ENCODE results near the gene TBC1D22A.
"Not testable (repeated sequence)": the region's sequence is repeated elsewhere in the genome, so short reads cannot be mapped to it uniquely, and the experiment has no call there.

The TBC1D22A gene

DNA sequence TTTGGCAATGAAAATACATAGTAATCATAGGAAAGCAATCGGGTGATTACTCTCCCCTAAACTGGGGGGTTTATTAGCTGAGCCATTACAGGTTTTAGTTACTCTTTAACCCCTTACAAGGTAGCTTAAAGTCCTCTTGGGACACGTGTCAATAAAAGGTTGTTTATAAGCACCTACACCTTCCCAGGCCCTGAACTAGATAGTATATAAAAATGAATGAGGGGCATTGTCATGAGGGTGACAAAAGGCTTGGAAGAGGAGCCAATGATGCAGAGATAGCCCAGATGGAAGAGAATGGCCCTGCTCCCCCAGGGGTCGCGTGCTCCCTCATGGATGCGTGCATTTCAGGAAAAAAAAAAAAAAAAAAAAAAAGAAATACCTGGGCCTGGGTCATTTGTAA, 276.9 kb downstream of the TBC1D22A start:
- DNase-seq (ENCODE audit: extremely low read depth in 1 of 2, low read depth in 1 of 2), result no peak

DNA sequence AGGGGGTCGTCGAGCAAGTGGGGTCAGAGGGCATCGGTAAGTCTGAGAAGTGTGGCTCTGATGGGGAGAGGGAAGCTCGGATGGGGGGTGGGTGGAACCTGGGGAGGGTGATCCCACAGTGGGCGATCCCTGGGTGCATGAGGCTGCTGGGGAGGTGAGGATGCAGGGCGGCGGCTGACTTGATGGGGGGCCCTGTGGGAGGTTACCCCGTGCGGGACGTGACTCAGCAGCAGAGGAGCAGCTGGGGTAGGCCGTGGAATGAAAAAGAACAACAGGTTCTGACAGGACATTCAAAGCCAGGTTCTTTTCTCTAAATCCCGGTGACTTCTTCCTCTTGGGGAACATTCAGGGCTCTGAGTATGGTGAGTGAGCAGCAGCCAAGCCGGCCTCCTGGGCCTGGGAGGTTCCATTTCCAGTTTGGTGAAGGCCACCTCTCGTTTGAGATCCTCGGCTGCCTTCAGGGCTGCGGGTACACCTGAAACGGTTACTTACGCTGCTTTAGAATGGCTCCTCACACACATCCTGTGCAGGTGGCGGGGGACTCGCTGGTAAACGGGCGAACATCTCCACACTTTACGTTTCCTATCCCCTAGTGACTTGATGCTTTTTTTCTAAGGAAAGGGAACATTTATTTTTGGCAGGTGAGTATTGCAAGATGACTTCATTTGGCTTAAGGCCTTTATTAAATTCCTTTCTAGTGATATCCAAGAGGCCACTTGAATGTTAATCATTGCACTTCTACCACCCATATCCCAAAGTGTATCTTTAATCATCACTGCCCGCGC, 278.2 kb downstream of the TBC1D22A start:
- no peak for DNase-seq (ENCODE audit: extremely low read depth in 1 of 2, low read depth in 1 of 2)

DNA sequence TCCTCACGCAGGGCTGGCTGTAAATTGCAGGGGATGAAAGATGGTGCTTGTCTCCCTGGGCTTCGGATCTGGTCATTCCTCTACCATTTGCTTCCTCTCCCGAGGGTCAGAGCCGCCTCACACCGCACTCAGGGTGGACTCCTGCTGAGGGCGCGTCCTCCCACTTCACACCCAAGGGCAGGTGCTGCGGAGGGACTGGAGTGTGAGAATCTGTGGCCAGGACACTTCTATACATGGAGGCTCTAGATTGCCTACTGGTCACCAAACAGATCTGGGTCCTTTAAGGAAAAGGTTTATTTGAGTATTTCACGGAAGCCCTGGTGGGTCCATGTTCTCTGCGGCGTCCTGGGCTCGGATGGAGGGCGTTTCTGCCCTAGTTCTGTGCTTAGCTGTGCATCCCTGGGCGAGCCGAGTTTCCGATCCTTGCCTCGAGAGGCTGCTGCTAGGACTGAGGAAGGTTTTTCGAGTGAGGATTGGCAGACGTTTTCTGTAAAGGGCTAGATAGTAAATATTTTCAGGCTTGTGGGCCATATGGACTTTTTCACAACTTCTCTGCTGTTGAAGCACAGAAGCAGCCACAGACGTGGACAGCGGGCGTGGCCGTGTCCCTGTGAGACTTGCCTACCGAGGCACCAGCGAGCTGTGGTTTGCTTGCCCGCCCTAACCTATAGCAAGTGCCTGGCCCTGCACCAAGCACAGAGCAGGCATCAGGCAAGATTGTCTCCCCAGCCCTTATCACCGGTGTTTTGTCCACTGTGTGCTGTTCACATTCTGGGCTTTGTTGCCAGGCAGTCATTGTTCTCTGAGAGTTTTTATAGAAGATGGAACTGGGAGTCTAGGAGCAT, 279.0 kb downstream of the TBC1D22A start:
- DNase-seq (ENCODE audit: extremely low read depth in 1 of 2, low read depth in 1 of 2), result no peak

DNA sequence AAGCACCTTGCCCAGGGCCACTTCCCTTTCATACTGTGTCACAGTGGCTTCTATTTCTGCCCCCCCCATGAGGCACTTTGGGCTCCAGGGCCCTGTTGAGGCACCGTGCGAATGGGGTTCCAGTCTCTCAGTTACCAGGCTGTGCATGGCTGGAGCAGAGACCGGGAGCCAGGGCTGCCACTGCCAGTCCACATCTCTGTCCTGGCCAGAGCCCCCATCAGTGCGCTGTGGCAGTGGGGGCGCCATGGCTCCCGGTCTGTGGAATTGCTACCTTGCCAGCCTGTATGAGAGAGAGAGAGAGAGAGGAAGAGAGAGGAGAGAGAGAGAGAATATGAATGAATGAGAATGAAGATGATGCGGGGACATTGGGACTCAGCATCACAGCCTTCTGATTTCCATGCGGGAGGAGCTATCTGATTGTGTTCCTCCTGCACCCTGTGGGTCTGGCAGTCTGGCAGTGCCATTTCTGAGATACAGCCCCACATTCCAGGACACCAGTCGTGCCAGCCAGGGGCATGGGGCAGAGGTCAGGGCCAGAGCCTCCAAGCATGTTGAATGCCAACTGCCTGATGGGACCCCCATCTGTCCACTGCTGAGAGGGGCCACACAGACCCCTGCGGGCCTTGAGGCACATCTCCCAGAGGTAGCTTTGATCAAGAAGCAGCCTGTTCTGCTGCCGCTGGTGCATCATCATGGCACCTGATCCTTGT, 279.8 kb downstream of the TBC1D22A start:
- no peak for DNase-seq (ENCODE audit: extremely low read depth in 1 of 2, low read depth in 1 of 2)

DNA sequence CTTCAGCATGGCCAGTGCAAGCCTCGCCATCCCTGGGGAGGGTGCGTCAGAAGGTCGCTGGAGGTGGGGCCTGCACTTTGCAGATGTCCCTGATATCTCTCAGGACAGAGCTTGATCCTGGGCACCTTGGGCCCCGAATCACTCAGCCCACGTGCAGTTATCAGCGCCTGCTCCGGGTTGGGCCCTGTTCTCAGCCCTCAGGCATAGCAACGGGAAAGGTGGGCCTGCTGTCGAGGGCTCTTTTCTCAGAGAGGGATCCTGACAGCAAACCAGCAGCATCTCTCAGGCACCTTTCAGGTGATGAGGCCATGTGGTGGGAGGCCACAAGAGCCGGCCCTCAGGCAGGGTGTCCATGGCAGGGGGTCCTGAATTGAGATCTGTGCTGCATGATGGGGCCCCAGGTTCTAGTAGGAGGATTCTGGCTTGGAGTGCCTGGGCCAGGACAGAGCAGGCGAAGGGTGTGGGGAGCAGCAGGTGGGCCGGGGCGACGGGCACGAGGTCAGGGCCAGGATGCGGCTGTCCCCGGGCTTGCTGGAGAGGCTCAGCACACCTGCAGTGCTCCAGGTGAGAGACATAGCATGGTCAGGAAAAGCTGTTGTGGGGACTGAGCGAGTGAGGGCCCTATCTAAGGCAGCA, 280.5 kb downstream of the TBC1D22A start:
- no peak for DNase-seq (ENCODE audit: extremely low read depth in 1 of 2, low read depth in 1 of 2)

DNA sequence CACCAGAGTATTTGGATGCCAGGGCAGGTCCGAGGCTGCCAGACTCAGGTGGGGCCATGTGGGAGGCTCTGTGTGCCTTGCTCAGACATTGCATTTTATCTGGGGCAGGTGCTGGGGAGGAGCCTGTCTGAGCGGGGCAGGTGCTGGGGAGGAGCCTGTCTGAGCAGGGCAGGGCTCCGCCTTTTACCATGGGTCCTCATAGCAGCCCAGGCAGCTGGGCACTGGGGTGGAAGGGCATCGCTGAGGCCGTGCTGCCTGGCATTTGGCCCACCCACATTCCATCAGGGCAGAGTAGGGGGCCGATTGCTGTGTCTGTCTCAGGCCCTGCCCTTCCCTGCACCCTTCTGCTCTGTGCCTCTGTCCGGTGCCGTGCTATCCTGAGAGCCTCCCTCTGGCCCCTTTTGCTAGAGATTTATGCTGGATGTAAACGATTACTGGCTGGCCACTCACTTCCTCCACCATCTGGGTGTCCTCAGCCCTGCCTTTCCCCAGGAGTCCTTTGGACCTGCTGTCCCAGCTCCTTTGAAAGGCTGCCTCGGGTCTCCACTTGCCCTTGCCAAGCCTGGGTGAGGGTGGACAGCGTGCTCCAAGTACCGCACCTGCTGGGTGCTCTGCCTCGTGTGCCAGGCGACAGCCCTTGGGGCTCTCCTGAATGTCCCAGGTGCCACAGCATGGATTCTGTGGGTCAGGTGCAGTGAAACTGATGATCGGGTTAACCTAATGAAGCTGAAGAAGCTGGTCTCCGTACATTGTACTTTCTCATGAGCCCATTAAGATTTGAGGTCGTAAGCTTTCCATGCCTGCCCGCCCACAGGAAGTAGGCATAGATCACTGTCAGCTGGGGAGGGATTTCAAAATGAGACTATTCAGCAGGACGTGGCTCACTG, 281.6 kb downstream of the TBC1D22A start:
- no peak for DNase-seq (ENCODE audit: extremely low read depth in 1 of 2, low read depth in 1 of 2)

DNA sequence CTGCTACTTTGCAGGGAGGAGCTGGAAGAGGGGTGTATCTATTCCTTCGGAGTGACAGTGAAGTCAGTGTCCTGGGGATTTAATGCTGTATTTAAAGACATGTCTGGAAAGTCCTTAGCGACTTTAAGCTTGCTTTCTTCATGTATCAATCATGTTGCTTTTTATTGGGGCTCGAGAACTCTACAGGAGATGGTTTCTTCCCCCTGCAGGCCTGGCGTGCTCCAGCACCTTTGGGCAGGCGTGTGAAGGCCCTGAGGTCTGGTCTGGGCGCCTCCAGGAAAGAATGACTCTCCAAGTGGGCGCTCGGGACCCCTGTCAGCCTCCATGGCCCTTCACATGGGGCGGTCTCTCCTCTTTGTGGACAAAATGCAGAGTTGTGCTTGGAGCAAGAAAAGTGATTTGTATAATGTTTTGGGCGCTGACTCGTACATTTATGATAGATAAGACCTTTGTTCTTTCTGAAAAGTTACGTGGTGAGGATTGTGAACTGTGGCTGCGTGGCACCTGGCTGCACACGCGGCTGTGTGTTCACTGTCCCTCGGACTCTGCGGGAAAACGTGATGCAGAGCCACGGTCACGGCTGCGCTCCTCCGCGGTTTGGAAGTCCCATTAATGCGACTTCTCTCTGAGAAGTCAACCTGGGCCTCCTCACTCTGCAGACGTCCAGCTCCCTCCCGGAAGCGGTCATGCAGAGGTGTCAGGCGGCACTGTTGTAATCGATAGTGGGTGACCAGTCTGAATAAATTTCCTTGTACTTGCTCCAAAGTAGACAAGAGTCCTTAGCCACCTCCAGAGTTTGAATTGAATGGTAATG, 282.5 kb downstream of the TBC1D22A start:
- DNase-seq (ENCODE audit: extremely low read depth in 1 of 2, low read depth in 1 of 2), result no peak

DNA sequence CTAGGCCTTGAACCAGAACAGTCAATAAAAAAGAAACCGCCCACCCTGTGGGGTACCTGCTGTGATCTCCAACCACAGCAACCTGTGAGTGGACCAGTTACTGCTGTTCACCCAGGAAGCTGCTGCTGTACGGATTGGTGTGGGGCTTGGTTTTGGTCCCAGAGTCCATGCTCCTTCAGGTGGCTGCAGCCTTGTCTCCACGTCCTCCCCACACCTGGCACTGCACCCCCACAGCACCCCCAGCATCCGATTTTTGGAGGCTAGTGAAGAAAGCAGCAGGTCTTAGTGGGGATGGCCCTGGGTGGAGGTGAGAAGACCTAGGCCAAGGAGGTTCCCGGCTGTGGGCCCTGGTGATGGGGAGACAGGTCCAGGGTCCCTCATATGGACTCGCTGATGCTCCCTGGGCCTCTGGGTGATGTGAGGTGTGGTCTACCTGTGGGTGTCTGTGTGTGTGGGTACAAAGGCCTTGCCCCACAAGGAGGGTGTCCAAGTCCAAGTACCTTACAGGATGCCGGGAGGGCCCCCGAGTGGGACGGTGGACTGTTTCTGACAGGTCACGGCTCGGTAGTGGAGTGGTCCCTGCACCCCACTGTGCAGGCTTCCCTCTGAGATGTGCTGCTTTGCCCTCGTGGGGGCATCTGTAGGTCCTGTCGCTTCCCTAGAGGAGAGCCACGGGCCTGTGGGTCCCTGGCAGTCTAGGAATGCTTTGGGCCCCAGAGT, 283.4 kb downstream of the TBC1D22A start:
- DNase-seq (ENCODE audit: extremely low read depth in 1 of 2, low read depth in 1 of 2), result no peak

DNA sequence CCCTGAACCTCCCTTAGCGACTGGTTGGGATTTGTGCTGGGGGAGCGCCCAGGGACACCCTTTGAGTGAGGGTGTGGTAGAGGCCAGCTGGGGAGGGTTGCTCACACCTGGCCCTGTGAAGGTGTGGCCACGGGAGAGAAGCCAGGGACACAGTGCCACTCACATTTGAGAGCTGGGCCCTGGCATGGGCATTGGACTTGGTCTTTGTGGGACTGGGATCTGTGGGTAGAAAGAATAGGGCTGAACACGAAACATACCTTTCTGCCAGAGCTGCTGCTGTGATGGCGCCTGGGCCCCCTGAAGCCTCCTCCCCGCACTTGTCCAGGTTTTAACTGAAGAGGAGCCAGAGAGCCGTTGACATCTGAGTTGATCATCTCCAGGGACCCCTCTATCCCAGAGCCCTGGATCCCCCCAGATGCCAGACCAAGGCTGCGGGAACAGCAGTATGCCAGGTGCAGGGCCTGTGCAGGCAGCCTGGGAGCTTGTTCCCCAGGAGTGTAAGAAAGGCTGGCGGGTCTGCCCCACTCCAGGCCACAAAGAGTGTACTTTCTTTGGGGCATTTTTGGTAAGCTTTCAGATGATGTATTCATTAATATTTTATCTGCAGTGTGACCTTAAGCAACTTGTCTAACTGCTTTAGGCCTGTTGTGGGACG, 284.1 kb downstream of the TBC1D22A start:
- DNase-seq (ENCODE audit: extremely low read depth in 1 of 2, low read depth in 1 of 2), result no peak

DNA sequence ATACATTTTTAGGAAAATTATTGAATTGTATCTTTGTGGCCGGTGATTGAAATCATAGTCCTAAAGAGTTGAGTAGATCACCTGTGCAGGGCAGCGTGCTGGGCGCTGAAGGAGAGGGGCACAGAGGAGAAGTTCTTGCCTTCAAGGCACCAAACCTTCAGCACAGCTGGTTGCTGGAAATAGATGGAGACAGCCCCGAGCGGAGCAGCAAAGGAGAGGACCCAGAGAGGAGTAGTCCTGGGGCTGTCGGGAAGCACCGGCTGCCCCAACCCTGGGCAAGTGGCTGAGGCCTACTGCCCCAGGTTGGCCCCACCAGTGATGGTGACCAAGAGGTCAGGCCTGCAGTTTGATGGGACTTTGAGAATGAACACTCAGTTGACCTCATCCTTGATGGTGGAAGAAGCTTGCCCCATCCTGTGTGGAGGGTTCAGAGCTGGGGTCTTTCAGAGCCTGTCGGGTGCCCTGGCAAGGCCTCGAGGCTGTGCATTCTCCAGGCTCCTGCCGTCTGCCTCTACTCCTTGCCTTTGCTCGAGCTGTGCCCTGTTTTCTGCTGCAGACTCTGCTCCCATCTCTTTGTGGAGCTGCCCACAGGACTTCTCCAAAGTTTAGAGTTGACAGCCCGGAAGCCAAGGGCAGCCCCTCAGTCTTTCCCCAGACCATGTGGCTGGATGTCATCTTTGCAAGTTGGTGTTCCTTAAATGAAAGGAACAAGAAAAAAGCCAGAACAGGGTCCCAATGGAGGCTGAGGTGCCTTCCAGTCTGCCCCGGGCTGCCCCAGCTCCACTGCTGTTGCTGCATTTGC, 285.1 kb downstream of the TBC1D22A start:
- no peak for DNase-seq (ENCODE audit: extremely low read depth in 1 of 2, low read depth in 1 of 2)

DNA sequence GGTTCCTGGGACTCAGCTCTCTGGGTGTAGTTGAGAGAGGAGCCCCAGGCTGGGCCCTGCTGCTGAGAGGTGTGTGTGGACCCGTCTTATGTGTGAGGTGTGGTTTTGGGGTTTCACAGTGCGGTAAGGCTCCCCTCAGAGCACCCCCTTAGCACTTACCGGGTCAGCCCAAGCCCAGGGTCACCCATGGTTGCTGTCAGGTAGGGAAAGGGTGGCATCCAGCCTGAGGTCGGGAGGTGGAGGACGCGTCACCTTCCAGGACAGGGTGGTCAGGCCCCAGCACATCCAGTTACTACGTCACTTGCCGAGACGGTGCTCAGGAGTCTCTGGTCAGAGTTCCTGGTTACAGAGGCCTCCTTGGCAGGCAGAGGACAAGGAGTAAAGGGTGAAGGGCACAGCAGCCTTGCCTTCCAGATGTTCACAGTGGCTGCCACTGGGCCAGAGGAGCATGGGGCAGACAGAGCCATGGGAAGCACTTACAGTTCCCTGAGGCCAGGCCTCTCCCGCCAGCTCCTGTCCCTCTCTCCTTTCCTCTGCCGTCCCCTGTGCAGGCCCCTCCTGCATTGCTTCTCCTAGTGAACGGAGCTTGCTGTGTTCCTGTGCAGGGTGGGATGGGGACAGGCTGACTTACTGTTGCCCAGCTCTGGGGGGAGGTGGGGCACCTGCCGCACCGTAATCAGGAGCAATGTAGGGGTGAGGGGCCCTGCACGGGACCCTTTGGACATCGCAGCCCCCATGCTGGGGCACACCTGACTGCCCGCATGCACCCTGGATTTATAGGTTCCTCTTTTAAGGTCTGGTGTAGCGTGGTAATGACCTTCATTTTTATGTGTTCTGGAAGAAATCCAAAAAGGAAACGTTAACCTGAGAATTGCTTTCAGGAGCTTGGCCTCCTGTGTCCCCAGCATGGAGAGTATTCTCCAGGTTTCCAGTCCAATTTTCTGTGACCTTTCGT, 285.9 kb downstream of the TBC1D22A start:
- no peak for DNase-seq (ENCODE audit: extremely low read depth in 1 of 2, low read depth in 1 of 2)

DNA sequence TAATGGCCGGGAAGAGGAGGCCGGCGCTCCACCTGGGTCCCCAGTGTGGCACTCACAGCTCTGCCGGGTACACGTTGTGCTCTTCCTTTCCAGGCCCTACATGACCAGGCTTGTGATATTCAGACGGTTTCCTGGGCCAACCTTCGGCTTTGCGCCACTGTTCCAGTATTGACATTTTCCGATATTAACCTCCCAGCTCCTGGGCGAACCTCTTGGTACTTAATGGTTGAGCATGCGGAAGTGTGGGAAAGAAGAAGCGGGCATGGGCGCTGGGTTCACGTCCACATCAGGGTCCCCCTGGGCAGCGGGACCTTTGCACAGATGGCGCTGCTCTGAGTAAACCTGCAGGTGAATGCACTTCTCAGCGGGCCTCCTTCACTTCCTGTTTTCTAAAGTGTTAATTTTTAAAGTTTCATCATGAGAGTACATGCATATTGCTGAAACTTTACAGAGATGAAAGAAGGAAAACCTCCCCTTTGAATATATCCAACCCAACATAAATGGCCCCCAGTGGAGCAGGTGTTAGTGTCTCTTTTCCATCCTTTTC, 286.7 kb downstream of the TBC1D22A start:
- DNase-seq (ENCODE audit: extremely low read depth in 1 of 2, low read depth in 1 of 2), result no peak

DNA sequence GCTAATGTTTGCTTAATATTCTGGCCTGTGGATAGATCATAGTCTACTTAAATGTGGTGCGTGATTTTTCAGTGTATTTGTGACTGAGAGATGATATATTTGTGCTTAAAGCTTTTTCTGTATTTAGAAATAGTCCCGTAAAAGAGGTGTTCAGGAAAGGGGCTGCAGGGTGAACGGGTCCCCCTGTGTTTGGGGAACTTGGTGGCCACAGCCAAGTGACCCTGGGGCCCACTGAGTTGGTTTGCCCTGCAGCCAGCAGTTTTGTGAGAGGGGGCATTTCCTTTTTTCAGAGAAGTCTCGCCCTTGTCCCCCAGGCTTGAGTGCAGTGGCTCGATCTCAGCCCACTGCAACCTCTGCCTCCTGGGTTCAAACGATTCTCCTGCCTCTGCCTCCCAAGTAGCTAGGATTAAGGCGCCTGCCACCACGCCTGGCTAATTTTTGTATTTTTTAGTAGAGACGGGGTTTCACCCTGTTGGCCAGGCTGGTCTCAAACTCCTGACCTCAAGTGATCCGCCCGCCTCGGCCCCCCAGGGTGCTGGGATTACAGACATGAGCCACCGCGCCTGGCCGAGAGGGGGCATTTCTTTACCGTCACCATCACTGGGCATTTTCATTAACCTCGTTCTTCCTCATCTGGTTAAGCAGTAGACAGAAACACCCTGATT, 287.4 kb downstream of the TBC1D22A start:
- not testable (repeated sequence) for DNase-seq (ENCODE audit: extremely low read depth in 1 of 2, low read depth in 1 of 2)

DNA sequence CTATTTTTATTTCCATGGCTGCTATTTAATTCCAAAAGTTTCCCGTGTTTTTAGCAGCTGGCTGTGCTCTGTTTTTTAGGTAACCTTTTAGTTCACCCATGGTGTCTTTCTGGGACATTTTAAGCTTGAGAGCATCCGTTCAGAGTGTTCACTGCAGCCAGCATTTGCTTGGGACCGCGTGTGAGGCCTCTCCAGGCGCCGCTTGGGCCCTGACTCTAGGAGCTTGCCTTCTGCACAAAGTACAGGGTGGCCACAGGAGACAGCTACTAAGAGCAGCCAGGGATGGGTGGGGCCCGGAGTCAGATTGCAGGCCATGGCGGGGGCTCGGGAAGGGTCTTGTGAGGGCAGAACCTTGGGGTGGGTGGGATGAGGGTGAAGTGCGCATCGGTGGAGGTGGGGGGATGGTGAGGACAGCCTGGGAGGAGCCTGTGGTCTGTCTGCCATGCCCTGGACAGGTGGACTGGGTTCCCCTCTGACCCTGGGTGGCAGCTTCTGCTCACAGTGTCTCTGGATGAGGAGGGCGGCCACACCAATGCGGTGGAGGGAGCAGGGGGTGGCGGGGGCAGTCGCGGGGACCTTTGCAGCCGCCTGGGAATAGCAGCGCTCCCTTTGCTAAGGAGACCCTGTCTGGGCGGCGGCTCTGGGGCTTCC, 288.1 kb downstream of the TBC1D22A start:
- no peak for DNase-seq (ENCODE audit: extremely low read depth in 1 of 2, low read depth in 1 of 2)
